ENCODE data around the gene P4HB. TPM values are rescaled to one million over a fixed set of nuclear protein-coding genes. Genes with fewer than 3 reads are reported as not detected.

The P4HB gene
- total RNA-seq, 3 donors from 2014 or later, result 374 to 475 (median 466) TPM

DNA sequence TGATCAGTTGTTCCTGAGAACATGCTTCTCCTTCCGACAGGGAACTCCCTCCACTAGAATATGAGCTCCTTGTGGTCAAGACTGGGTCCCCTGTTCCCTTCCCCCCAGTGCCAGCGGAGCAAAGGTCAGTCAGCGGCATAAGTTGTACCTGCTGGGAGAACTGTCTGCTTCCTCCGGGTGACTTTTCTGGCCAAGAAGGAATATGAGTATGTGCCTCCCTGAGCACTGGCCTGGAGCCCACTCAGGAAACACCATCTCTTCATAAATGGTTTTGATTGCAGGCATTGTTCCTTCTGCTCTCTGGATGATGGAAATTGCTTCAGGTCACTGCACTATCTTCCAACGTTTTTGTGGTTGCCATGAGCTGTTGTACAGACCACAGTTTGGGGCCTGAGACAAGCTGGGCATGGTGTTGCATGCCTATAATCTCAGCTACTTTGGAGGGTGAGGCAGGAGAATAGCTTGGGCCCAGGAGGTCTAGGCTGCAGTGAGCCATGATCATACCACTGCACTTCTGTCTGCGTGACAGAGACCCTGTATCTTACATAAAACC lies 2.9 kb upstream of the P4HB start:
- no peak for DNase-seq (ENCODE audit: low spot score in 2 of 2)
- Histone ChIP-seq H3K9me3 (no peaks in the 10 kb centered on the region), H3K4me1 (peaks cover 10 to 20% of the 10 kb centered on the region in 2 donors), H3K27me3 (no peaks in the 10 kb centered on the region), H3K27ac (peak overlapping the region in 1 of 2 donors; percentile 33), H3K4me3 (no peak overlapping the region), H3K36me3 (no peaks in the 10 kb centered on the region)
- intact Hi-C loops (cut with DNase I; ENCODE audit: low total_unique reads), result no loop called here
- TF ChIP-seq POLR2AphosphoS5 (IDR thresholded peaks at IDR 0.05) (no peak), POLR2A (IDR thresholded peaks at IDR 0.05) (no peak)
- TF ChIP-seq, protein P1, sequence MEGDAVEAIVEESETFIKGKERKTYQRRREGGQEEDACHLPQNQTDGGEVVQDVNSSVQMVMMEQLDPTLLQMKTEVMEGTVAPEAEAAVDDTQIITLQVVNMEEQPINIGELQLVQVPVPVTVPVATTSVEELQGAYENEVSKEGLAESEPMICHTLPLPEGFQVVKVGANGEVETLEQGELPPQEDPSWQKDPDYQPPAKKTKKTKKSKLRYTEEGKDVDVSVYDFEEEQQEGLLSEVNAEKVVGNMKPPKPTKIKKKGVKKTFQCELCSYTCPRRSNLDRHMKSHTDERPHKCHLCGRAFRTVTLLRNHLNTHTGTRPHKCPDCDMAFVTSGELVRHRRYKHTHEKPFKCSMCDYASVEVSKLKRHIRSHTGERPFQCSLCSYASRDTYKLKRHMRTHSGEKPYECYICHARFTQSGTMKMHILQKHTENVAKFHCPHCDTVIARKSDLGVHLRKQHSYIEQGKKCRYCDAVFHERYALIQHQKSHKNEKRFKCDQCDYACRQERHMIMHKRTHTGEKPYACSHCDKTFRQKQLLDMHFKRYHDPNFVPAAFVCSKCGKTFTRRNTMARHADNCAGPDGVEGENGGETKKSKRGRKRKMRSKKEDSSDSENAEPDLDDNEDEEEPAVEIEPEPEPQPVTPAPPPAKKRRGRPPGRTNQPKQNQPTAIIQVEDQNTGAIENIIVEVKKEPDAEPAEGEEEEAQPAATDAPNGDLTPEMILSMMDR (IDR thresholded peaks at IDR 0.05), result no peak

DNA sequence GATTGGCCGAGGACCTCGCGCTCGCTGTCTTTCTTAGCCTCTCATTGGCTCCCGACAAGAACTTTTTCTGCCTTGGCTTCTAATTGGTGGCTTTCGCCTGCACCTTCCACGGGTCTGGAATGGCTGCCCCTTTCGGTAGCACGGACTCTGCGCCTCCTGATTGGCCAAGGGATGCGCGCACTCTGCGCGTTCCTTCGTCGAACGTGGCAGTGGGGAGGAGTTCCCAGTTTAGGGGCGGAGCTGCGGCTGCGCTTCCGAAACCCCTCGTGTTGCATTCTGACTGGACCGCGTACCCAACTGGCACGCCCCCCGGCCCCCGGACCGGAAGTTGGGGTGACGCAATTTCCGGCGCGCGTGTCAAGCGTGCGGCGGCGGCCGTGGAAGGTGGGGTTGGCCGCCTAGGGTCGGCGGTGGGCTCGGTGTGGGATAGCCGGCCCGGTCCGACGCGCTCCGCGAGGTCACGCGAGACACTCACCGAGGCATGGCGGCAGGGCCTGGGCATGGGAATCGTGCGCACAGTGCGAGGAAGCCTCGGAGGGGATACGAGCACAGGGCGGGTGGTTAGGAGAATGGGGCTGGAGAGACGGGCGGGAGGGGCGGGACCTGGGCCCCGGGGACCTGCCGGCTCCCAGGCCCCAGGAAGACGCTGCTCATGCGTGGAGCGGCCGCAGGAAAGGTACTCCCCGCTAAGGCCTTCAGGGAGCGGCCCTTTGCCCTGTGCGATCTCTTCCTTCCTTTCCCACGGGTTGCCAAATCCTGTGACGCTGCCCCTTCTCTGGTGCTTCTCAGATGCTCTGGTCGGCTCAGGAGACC lies 627 bp upstream of the P4HB start:
- H3K27ac ChIP-seq, result peak overlapping the region; percentile 98
- TF ChIP-seq POLR2A (IDR thresholded peaks at IDR 0.05) (peak; percentile 97), POLR2AphosphoS5 (IDR thresholded peaks at IDR 0.05) (peak; percentile 99 to 100 (median 100))
- TF ChIP-seq, protein P1 (IDR thresholded peaks at IDR 0.05), result peak; percentile 36 to 74 (median 57)
- no peaks in the 10 kb centered on the region for H3K9me3 ChIP-seq
- no peaks in the 10 kb centered on the region for H3K27me3 ChIP-seq
- no peaks in the 10 kb centered on the region for H3K36me3 ChIP-seq
- peaks cover 10 to 15% of the 10 kb centered on the region in 2 donors for H3K4me1 ChIP-seq
- H3K4me3 ChIP-seq, result peak overlapping the region; percentile 93 to 100 (median 96)
- intact Hi-C loops (cut with DNase I; ENCODE audit: low total_unique reads), result no loop called here
- DNase-seq (ENCODE audit: low spot score in 2 of 2), result peak; percentile 99 to 100

DNA sequence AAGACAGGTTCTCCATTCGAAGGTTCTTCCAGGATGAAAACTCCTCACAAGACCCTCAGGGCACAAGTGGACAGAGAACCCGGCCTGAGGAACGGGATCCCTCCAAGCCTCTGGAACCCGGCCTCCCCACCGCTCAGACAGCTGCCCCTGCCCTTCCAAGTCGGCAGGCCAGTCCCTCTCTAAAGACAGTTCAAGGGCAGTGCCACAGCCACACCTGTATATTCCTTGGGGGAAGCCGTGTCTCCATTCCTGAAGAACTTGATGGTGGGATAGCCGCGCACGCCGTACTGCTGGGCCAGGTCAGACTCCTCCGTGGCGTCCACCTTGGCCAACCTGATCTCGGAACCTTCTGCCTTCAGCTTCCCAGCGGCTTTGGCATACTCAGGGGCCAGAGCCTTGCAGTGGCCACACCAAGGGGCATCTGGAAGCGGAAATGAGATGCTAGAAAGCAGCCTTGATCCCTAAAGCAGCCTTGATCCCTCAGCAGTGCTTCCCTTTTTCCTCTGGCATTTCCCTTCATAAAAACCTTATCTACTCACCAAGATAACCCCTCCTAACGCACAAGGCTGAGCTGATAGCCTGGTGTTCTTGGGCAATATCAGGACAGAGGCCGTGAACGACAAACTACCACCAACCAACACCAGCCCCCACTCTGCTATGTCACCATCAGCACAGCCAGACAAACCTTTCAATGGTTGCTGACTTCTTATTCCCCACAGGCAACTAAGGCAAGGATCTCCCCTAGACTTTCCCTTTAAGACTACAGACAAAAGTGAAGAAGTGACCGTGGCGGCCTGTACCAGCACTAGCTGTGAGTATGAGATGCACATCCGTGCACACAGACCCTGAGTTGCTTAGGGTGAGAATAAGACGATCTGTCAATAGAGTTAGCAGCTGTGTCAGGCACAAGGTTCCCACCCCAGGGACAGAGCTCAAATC lies 1.1 kb downstream of the P4HB start:
- H3K4me3 ChIP-seq, result peak overlapping the region; percentile 93 to 100 (median 96)
- no peak for DNase-seq (ENCODE audit: low spot score in 2 of 2)
- peaks cover 10 to 15% of the 10 kb centered on the region in 2 donors for H3K4me1 ChIP-seq
- intact Hi-C loops (cut with DNase I; ENCODE audit: low total_unique reads), result no loop called here
- H3K9me3 ChIP-seq, result no peaks in the 10 kb centered on the region
- H3K27me3 ChIP-seq, result no peaks in the 10 kb centered on the region
- no peaks in the 10 kb centered on the region for H3K36me3 ChIP-seq
- no peak for TF ChIP-seq POLR2AphosphoS5 (IDR thresholded peaks at IDR 0.05)
- TF ChIP-seq, protein P1 (IDR thresholded peaks at IDR 0.05), result no peak
- TF ChIP-seq POLR2A (IDR thresholded peaks at IDR 0.05), result no peak
- H3K27ac ChIP-seq, result peak overlapping the region; percentile 96 to 98

DNA sequence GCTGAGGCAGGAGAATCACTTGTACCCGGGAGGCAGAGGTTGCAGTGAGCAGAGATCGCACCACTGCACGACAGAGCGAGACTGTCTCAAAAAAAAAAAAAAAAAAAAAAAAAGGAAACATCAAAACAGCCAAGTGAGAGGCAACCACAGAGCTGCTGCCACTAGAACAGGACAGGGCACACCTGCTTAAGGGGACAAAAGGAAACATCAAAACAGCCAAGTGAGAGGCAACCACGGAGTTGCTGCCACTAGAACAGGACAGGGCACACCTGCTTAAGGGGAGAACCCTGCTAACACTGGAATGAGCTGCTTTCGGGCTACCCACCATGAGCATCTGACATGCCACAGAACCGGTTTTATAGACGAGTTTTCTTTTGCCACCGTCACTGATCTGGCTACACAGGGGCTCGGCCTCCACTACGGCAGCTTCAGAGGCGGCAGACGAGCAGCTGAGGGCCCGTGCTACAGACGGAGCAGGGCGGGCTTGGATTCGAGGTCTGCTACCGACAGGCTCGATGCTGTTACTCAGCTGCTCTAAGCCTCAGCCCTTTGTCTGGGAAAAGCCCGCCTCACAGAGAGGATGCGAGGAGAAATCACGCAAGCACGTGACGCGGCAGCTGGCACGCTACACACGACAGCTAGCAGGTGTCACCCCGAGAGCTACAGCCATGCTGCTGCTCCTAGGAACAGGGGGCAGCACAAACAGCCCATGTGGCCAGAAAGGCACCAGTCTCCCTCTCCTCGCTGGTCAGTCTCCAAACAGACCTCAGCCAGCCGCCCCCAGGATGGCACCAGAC lies 2.0 kb downstream of the P4HB start:
- H3K36me3 ChIP-seq, result no peaks in the 10 kb centered on the region
- H3K4me1 ChIP-seq, result peaks cover 10 to 15% of the 10 kb centered on the region in 2 donors
- DNase-seq (ENCODE audit: low spot score in 2 of 2), result no peak
- intact Hi-C loops (cut with DNase I; ENCODE audit: low total_unique reads), result no loop called here
- H3K4me3 ChIP-seq, result peak overlapping the region; percentile 93 to 100 (median 96)
- no peak for TF ChIP-seq POLR2AphosphoS5 (IDR thresholded peaks at IDR 0.05)
- TF ChIP-seq POLR2A (IDR thresholded peaks at IDR 0.05), result no peak
- TF ChIP-seq, protein P1 (IDR thresholded peaks at IDR 0.05), result no peak
- no peaks in the 10 kb centered on the region for H3K9me3 ChIP-seq
- H3K27me3 ChIP-seq, result no peaks in the 10 kb centered on the region
- peak overlapping the region; percentile 96 to 98 for H3K27ac ChIP-seq

All from breast epithelium (tissue), 4 donors.